A549 (cell line): ENCODE measurements around the gene NRAS. TPM values are rescaled to one million over a fixed set of nuclear protein-coding genes. Genes with fewer than 3 reads are reported as not detected.

Experiments
- ATAC-seq, 2 experiments: fragments of 200-7000 bp in 1 of 2; fragments of >200 bp in 1 of 2; cut with Nextera tagmentation in 1 of 2; cut with Tn5 transposase in 1 of 2; 3 replicates each; pipeline versions ENCODE4 v1.8.0 to v1.9.1; 2018 to 2020; ENCODE audit warnings: mild to moderate bottlenecking in 1 of 2, moderate library complexity in 1 of 2
- CTCF ChIA-PET: fragments of 300-600 bp; sonication (Branson Sonifier 250); formaldehyde crosslinking; extraction: SDS; loops from one replicate; lab custom pipeline; 2021; ENCODE audit warnings: antibody characterized with exemption, inconsistent platforms; lab: Yijun Ruan, JAX
- POLR2A ChIA-PET: fragments of 350-600 bp; formaldehyde crosslinking; extraction: SDS; loops from one replicate; lab custom pipeline; 2021; ENCODE audit warnings: antibody characterized with exemption, inconsistent platforms; lab: Yijun Ruan, JAX
- DNase-seq, 2 experiments: peaks; one replicate each; pipeline versions ENCODE4 v3.0.0 to v3.0.0-alpha.2; 2011 to 2016; ENCODE audit warnings: low read depth in 1 of 2, low spot score in 1 of 2
- FAIRE-seq: peaks from 2 replicates; lab custom pipeline; 2011; peaks lifted over from hg19 to GRCh38; lab: Jason Lieb, UNC
- H3K27ac ChIP-seq, 2 experiments: fragments of >200 bp; sonication (Bioruptor Twin); formaldehyde crosslinking; 3 replicates each; pipeline ENCODE4 v1.5.1; 2016 to 2017
- H3K4me1 ChIP-seq: fragments of >200 bp; sonication (Bioruptor Twin); formaldehyde crosslinking; 3 replicates; pipeline ENCODE4 v1.6.1; 2016
- H3K4me2 ChIP-seq: fragments of >200 bp; sonication (Bioruptor Twin); formaldehyde crosslinking; 3 replicates; pipeline ENCODE4 v1.6.1; 2016
- H3K4me3 ChIP-seq: fragments of >200 bp; sonication (Bioruptor Twin); formaldehyde crosslinking; 3 replicates; pipeline ENCODE4 v1.5.1; 2016
- H3K9me3 ChIP-seq: fragments of >200 bp; sonication (Bioruptor Twin); formaldehyde crosslinking; 3 replicates; pipeline ENCODE4 v1.6.1; 2016
- CBX8 ChIP-seq: fragments of 200-600 bp; sonication (generic); IDR thresholded peaks from 2 replicates; pipeline ENCODE4 v1.6.1; 2016
- CHD4 ChIP-seq: fragments of 200-600 bp; sonication (generic); IDR thresholded peaks from 2 replicates; pipeline ENCODE4 v1.6.1; 2016; ENCODE audit warnings: antibody characterized with exemption, mild to moderate bottlenecking, borderline replicate concordance
- CTCF ChIP-seq: fragments of >200 bp; sonication (Bioruptor Twin); formaldehyde crosslinking; IDR thresholded peaks from 3 replicates; pipeline ENCODE4 v1.5.1; 2016
- EHF ChIP-seq: fragments of 250-450 bp; sonication (Bioruptor Pico); IDR thresholded peaks from 2 replicates; pipeline ENCODE4 v1.5.0; 2020; ENCODE audit warnings: mild to moderate bottlenecking
- EHMT2 ChIP-seq: fragments of 200-600 bp; sonication (generic); IDR thresholded peaks from 2 replicates; pipeline ENCODE4 v1.6.1; 2016; ENCODE audit warnings: antibody characterized with exemption, low read depth, mild to moderate bottlenecking, moderate library complexity
- EP300 ChIP-seq, 2 experiments: fragments of >200 bp; sonication (Bioruptor Twin); formaldehyde crosslinking; IDR thresholded peaks; 2 replicates in 1 of 2; 3 replicates in 1 of 2; pipeline ENCODE4 v1.6.1; 2016 to 2017
- ESRRA ChIP-seq: fragments of 150-350 bp; IDR thresholded peaks from 2 replicates; pipeline ENCODE4 v1.6.1; 2014; ENCODE audit warnings: mild to moderate bottlenecking, low read length, borderline replicate concordance
- HDAC2 ChIP-seq: fragments of 200-600 bp; sonication (generic); IDR thresholded peaks from 2 replicates; pipeline ENCODE4 v1.6.1; 2016
- HEYL ChIP-seq: fragments of 250-450 bp; sonication (Bioruptor Pico); IDR thresholded peaks from 2 replicates; pipeline ENCODE4 v1.8.0; 2021; ENCODE audit warnings: mild to moderate bottlenecking, moderate library complexity
- HMGXB4 ChIP-seq: fragments of 250-450 bp; sonication (Bioruptor Pico); IDR thresholded peaks from 2 replicates; pipeline ENCODE4 v1.5.0; 2021; ENCODE audit warnings: mild to moderate bottlenecking, moderate library complexity, borderline replicate concordance
- HOXA7 ChIP-seq: fragments of 250-450 bp; sonication (Bioruptor Pico); IDR thresholded peaks from 2 replicates; pipeline ENCODE4 v1.5.0; 2020; ENCODE audit warnings: mild to moderate bottlenecking, moderate library complexity
- KDM1A ChIP-seq: fragments of 200-600 bp; sonication (generic); IDR thresholded peaks from 2 replicates; pipeline ENCODE4 v1.6.1; 2016; ENCODE audit warnings: low read depth, mild to moderate bottlenecking
- KDM5A ChIP-seq: fragments of 200-600 bp; sonication (generic); IDR thresholded peaks from 2 replicates; pipeline ENCODE4 v1.6.1; 2016; ENCODE audit warnings: antibody characterized with exemption, mild to moderate bottlenecking
- MAFK ChIP-seq: fragments of 450-650 bp; IDR thresholded peaks from 2 replicates; pipeline ENCODE4 v1.6.1; 2014; ENCODE audit not compliant: partially characterized antibody
- MAZ ChIP-seq: fragments of 150-350 bp; IDR thresholded peaks from 2 replicates; pipeline ENCODE4 v1.6.1; 2014; ENCODE audit warnings: antibody characterized with exemption, low read depth, low read length, borderline replicate concordance
- NPAS2 ChIP-seq: fragments of 250-450 bp; sonication (Bioruptor Pico); IDR thresholded peaks from 2 replicates; pipeline ENCODE4 v1.8.0; 2022; ENCODE audit warnings: mild to moderate bottlenecking, moderate library complexity, borderline replicate concordance
- NR3C1 ChIP-seq: fragments of >200 bp; sonication (Bioruptor Twin); formaldehyde crosslinking; IDR thresholded peaks from 3 replicates; pipeline ENCODE4 v1.6.1; 2017
- PHF8 ChIP-seq: fragments of 200-600 bp; sonication (generic); IDR thresholded peaks from 2 replicates; pipeline ENCODE4 v1.6.1; 2016; ENCODE audit warnings: low read depth, mild to moderate bottlenecking, antibody characterized with exemption, moderate library complexity, borderline replicate concordance
- POLR2A ChIP-seq: IDR thresholded peaks from 2 replicates; pipeline ENCODE4 v1.6.1; 2012; ENCODE audit warnings: mild to moderate bottlenecking, low read length
- POLR2AphosphoS2 ChIP-seq: conservative IDR thresholded peaks from 2 replicates; pipeline ENCODE4 v1.6.1; 2012; ENCODE audit warnings: low read length, improper control_type of control experiment, inconsistent platforms
- RCOR1 ChIP-seq: fragments of 150-350 bp; IDR thresholded peaks from 2 replicates; pipeline ENCODE4 v1.6.1; 2014; ENCODE audit warnings: antibody characterized with exemption, low read length, low read depth
- RNF2 ChIP-seq: fragments of 200-600 bp; sonication (generic); IDR thresholded peaks from 2 replicates; pipeline ENCODE4 v1.6.1; 2016; ENCODE audit warnings: low read depth, mild to moderate bottlenecking, antibody characterized with exemption, moderate library complexity, borderline replicate concordance
- SMC3 ChIP-seq: fragments of >200 bp; sonication (Bioruptor Twin); formaldehyde crosslinking; IDR thresholded peaks from 3 replicates; pipeline ENCODE4 v1.6.1; 2018; ENCODE audit warnings: inconsistent platforms
- TFCP2L1 ChIP-seq: fragments of 250-450 bp; sonication (Bioruptor Pico); IDR thresholded peaks from 2 replicates; pipeline ENCODE4 v1.5.0; 2021; ENCODE audit warnings: mild to moderate bottlenecking
- TP53 ChIP-seq: fragments of 250-450 bp; sonication (Bioruptor Pico); IDR thresholded peaks from 2 replicates; pipeline ENCODE4 v1.5.0; 2021; ENCODE audit warnings: mild to moderate bottlenecking, moderate library complexity
- USF2 ChIP-seq: fragments of 450-650 bp; IDR thresholded peaks from 2 replicates; pipeline ENCODE4 v1.6.1; 2014; ENCODE audit warnings: antibody characterized with exemption
- ZC3H11A ChIP-seq: fragments of 450-650 bp; IDR thresholded peaks from 2 replicates; pipeline ENCODE4 v1.6.1; 2014; ENCODE audit warnings: antibody characterized with exemption, mild to moderate bottlenecking
- ZSCAN20 ChIP-seq: fragments of 250-450 bp; sonication (Bioruptor Pico); IDR thresholded peaks from 2 replicates; pipeline ENCODE4 v1.8.0; 2022; ENCODE audit warnings: mild to moderate bottlenecking, moderate library complexity
- WGBS: methylation state at CpG from one replicate; pipeline ENCODE4 v1.1.6; 2017; ENCODE audit errors: missing lambda C conversion rate; 5-methylcytosine and 5-hydroxymethylcytosine counted together
- polyA plus RNA-seq, 4 experiments: library from polyadenylated mRNA; depleted of rRNA in 3 of 4; stranded (reverse); fragments of >200 nt; fragmentation: RNase III in 1 of 4; extraction: RNeasy Plus Mini Kit Qiagen cat#74134 plus additional on column Dnase treatment in 1 of 4; gene quantifications; 2 replicates in 3 of 4; 3 replicates in 1 of 4; pipeline ENCODE4 v1.2.3, GENCODE V29; 2011 to 2017

Gene NRAS
- polyA plus RNA-seq, 2 of the 4 experiments (the other 2 are of a cell fraction): 28.7 to 52.2 TPM

- no peaks in the 10 kb centered on the region for H3K9me3 ChIP-seq
- FAIRE-seq (no peak), DNase-seq (no peak), ATAC-seq (no peak)
- CTCF ChIA-PET: no interaction called here
- WGBS: 78% methylated on average over 4 of the region's 4 CpGs
- no peak overlapping the region for H3K4me3 ChIP-seq
- no peaks in the 10 kb centered on the region for H3K4me1 ChIP-seq
- no peak overlapping the region for H3K27ac ChIP-seq
- H3K4me2 ChIP-seq: no peak overlapping the region
- POLR2A ChIA-PET: interaction anchor here (1.0 kb wide), 1 partner anchor 16 kb away, joined by 4 read pairs; the partner anchor contains the start of gene SIKE1
- TF ChIP-seq RNF2: no peak
- TF ChIP-seq CBX8: no peak
- no peak for TF ChIP-seq NPAS2 (CRISPR knock-in tag)
- no peak for TF ChIP-seq NR3C1
- no peak for TF ChIP-seq EHF (CRISPR knock-in tag)
- no peak for TF ChIP-seq MAZ
- no peak for TF ChIP-seq EHMT2
- TF ChIP-seq MAFK: no peak
- no peak for TF ChIP-seq CHD4
- TF ChIP-seq TP53 (CRISPR knock-in tag): no peak
- no peak for TF ChIP-seq SMC3
- TF ChIP-seq HEYL: no peak
- no peak for TF ChIP-seq EP300 (IDR thresholded peaks at IDR 0.05)
- no peak for TF ChIP-seq CTCF
- no peak for TF ChIP-seq ESRRA
- TF ChIP-seq ZC3H11A: no peak
These were observed 48.1 kb upstream of the NRAS start for GRCh38 chr1:114764689-114765088.

GRCh38 chr1:114758256-114758832 is 41.8 kb upstream of the NRAS start:
- FAIRE-seq (no peak), ATAC-seq (no peak), DNase-seq (no peak)
- peak overlapping the region; percentile 100 for H3K27ac ChIP-seq
- ChIA-PET CTCF (interaction anchor here (1.2 kb wide), 1 partner anchor 17 kb away, joined by 3 read pairs; no protein-coding TSS in a partner anchor), POLR2A (no interaction called here)
- 29% methylated on average over 6 of the region's 6 CpGs for WGBS
- peaks cover 23% of the 10 kb centered on the region; the same call in 2 of the 3 replicates for H3K4me1 ChIP-seq
- no peaks in the 10 kb centered on the region for H3K9me3 ChIP-seq
- TF ChIP-seq TP53 (CRISPR knock-in tag): no peak
- TF ChIP-seq PHF8: no peak
- TF ChIP-seq HMGXB4 (CRISPR knock-in tag): no peak
- no peak for TF ChIP-seq POLR2AphosphoS2
- TF ChIP-seq MAZ: no peak
- TF ChIP-seq POLR2A: no peak
- no peak for TF ChIP-seq EHF (CRISPR knock-in tag)
- TF ChIP-seq HDAC2: no peak
- TF ChIP-seq KDM5A: no peak
- no peak for TF ChIP-seq KDM1A
- TF ChIP-seq RCOR1: no peak
- TF ChIP-seq TFCP2L1 (CRISPR knock-in tag): no peak
- no peak for TF ChIP-seq ZSCAN20 (CRISPR knock-in tag)
- no peak for TF ChIP-seq HOXA7 (CRISPR knock-in tag)
- no peak for TF ChIP-seq USF2
- H3K4me2 ChIP-seq: peak overlapping the region; percentile 82
- peak overlapping the region; percentile 97 for H3K4me3 ChIP-seq
